HTR-8/SVneo (cell line): ENCODE data around the gene TSPAN4.

ENCODE experiments used
- DNase-seq: peaks from one replicate; pipeline ENCODE4 v3.0.0; 2011; ENCODE audit warnings: low spot score, mixed read lengths; ENCODE audit not compliant: insufficient read length
- FAIRE-seq: peaks from 2 replicates; lab custom pipeline; 2011; peaks lifted over from hg19 to GRCh38; lab: Jason Lieb, UNC

TSPAN4 gene, protein sequence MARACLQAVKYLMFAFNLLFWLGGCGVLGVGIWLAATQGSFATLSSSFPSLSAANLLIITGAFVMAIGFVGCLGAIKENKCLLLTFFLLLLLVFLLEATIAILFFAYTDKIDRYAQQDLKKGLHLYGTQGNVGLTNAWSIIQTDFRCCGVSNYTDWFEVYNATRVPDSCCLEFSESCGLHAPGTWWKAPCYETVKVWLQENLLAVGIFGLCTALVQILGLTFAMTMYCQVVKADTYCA

DNA sequence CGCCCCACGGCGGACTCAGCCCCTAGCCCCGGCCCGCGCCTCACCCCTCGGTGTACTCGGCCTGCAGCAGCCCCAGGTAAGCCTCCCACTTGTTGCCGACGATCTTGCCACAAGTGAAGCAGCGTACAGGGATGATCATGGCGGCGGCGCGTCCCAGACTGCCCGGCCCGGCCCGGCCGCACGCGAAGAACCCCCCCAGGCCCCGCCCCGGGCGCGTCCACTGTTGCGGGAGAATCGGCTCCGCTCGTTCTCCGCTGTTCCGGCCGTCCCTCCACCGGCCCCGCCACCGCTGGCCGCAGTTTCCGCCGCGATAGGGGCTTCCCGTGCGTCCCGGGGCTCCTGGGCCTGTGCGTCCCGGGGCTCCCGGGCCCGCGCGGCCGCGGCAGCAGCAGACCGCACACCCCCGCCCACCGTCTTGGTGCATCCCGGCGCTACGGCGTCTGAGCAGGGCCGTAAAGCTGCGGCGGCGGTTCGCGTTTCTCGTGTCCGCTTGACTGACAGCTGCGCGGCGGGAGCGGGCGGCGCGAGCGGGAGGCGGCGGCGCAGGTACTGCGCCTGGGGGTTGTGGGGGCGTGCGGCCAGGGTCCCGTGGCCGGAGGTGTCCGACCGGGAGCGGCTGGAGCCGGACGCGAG lies at the start of gene TSPAN4, which contains the start of gene POLR2L:
Gene TSPAN4, plus strand, starts transcription at position 483 of the 633 bp plus-strand sequence. CDS start 7,453 bp downstream, outside the sequence.
Gene POLR2L, minus strand, starts transcription at position 160 of the 633 bp plus-strand sequence. Its CDS starts 21 bp downstream, at position 139.
- DNase-seq: peak; percentile 75
- peak; percentile 97 for FAIRE-seq

DNA sequence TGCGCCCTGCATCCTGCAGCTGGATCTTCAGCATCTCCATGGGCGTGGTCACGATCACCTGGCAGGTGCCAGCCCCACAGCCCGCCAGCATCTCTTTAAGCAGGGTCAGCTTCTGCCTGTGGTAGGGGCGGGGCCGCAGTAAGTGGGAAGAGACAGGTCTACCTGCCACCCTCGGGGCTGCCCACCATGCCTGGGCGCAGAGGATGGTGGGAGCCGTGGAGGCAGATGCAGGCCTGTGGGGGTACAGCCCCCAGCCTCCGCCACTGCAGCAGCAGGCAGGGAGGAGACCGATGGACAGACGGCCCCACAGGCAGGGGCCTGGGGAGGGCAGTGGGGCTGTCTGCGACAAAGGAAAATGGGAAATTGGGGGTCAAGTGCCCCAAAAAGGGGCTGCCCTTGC lies 49.8 kb upstream of the TSPAN4 start:
- no peak for DNase-seq
- no peak for FAIRE-seq

DNA sequence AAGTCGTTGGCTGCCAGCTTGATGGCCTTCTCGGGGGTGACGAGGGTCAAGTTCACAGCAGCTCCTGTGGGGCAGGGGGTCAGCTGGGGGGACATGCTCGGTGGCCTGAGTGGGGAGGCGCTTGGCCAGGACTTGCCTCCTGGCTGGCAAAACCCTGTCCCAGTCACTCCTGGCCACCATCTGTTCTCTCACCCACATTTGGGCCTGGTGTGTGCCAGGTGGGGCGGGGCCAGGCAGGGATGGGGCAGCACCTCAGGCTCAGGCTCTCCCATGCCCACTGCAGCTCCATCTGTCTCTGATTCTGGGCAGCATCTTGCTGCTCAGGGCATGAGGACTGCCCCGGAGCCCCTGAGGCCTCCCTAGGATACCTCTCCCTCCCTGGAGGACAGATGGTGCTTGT lies 49.1 kb upstream of the TSPAN4 start:
- DNase-seq: no peak
- no peak for FAIRE-seq

DNA sequence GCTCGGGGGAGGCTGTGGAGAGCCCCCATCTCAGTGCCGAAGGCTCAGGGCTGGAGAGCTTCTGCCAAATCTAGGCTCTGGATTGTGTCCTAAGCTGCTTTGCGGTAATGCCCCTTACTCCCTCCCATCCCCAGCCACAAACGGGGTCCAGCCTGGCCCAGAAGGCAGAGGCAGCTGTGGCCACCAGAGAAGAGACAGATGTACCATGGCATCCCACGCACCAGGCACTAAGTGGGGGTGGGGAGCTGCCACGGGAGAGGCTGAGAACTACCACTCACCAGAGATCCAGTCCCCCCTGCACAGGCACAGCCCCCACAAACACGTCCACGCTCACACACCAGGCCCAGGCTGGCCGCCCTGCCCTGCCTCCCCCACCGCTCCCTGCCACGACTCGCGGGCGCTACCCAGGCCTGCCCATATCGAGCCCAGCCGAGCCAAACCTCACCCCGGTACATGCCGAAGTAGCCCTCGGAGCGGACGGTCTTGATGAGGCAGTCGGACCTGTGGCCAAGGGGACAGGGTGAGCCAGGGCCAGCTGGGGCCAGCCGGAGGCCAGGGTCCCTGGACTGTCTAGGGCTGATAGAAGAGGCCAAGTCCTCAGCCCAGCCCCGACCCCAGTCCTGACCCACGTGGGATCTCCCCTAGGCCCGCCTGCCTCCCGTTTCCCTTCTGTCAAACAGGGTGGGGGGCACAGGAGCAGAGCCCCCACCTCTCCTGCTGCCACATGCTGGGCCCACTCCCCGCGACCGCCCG lies 48.5 kb upstream of the TSPAN4 start:
- FAIRE-seq (no peak), DNase-seq (no peak)

DNA sequence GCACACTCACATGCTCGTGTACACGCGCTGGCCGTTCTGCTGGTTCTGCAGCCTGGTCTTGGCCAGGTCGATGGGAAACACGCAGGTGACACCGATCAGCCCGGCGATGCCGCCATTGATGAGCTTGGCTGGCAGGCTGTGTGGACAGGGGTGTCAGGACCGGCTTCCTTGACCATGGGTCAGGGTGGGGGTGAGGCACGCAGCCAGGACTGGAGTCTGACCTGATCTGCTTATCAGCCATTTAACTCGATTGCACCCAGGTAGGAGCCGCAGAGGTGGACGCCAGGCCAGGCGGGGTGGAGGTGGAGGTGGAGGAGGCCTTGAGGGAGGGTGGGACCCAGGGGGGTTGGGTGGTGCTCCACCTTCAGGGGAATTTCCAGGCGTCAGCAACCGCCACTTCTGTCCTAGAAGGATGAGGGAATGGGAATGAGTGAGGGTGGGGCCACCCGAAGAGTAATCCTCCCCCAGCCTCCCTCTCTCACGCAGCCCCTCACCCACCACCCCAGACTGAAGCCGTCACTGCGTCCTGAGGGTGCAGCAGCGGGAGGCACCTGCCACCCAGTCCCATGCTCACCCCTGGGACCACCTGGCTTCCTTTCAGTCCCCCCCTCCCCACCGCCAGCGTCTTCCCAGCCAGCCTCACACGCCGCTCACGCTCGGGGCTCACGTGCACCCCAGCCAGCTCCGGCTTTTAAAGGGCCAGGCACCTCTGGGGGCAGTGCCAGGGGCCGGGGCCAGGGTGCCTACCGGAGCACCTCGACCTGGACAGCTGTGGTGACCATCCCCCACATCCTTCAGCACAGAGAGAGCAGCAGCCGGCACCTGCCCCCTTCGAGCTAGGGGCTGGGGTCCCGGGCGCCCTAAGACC lies 47.7 kb upstream of the TSPAN4 start:
- FAIRE-seq: peak; percentile 69
- DNase-seq: no peak

DNA sequence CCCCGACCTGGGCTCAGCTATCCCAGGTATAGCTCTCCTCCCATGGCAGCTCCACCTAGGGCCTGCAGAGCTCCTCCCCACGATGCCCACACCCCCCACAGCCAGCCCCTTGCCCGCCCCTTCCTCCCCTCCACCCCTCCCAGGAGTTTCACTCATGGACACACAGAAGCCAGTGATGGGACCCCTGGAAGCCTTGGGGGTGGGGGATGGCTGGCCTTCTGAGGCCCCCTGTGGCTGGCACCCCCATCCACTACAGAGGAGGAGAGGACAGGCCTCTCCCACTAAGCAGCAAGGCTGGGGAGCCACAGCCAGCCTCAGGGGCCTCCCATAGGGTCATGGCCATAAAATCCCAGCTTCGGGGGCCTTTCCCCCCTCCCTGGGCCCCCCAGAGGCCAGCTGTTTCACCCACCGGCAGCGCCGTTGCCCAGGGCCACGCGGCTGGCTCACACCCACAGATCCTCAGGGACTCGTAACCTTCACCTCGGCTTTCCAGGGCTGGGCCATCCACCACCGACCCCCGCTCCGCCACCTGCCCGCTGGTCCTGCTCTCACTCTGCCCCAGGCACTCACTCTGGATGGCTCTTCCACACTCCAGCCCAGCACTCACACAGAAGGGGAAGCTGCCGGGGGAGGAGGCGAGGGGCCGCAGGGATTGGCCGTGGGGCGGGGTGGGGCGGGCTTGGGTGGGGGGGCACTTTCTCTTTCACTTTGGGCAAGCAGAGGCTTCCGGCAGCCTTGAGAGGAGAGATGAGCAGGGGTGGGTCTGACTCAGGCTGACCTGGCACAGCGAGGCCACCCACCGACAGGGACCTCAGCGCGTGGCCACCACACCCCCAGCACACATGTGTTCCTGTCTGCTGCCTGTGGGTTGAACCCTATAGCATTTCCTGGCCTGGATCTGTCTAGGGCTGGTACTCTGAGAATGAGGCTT lies 46.8 kb upstream of the TSPAN4 start:
- FAIRE-seq (peak; percentile 95), DNase-seq (peak; percentile 90)

DNA sequence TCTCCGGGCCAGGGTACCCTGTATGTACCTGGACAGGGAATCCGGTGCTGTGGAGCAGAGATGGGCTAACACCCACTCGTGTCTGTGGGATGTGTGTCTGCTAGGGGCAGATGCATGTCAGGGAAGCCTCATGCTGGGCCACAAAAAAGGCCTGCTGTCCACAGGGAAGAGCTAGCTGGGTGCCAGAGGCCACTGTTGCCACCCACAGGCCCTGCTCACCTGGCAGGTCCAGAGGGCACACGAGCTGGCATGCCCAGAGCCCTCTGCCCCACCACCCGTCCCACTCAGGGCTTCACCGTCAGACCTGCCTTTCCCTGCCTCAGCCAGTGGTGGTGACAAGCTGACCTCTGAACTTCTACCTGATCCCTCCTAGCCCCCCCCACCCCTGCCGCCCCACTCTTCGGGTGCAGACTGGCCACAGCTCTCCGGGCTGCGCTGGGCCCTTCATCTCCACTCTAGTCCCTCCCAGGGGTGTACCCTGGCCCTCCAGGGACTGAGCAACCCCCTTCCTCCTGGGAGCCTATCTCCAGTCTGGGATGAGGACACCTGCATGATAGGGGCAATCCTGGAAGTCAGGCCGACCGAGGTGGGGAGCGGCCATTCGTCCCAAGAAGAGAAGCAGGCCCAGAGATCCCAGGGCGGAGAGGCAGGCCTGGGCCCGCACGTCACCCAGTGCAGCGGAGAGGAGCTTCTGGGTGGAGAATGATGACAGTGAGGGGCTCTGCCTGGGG lies 45.9 kb upstream of the TSPAN4 start:
- peak; percentile 63 for FAIRE-seq
- DNase-seq: no peak

DNA sequence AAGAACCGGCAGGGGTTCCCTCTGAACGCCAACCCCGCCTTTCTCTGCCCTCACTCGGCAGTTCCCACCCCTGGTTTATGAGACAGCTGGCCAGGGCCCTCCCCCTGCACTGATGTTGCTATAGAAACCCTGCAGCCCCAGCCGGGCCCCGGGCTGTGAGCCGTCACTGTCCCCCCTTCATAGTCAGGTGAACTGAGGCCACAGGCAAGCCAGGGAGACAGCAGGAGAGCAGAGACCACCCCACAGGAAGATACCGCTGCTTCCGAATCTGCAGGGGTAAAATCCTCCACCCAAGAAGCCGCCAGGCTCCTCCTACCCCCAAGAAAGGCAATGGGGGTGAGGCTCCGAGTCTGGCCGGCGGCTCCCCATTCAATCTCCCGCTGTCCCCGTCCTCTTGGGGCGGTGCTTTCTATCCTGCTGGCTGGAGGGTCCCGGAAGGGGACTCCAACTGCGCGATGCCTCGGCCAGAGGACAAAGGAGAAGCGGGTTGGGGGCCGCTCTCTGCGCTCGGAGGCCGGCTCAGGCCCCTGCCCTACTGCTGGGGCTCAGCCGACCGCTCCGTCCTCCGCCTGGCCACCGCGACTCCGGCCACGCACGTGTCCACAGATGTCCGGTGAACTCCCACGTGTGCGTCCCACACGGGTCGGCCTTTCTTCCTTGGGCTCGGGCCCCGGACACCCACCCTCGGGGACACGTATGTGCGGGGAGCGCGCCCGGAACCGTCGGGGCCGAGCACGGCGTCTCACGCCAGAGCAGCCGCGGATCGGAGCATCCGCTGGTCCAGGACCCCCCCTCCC lies 45.2 kb upstream of the TSPAN4 start:
- peak; percentile 92 for FAIRE-seq

DNA sequence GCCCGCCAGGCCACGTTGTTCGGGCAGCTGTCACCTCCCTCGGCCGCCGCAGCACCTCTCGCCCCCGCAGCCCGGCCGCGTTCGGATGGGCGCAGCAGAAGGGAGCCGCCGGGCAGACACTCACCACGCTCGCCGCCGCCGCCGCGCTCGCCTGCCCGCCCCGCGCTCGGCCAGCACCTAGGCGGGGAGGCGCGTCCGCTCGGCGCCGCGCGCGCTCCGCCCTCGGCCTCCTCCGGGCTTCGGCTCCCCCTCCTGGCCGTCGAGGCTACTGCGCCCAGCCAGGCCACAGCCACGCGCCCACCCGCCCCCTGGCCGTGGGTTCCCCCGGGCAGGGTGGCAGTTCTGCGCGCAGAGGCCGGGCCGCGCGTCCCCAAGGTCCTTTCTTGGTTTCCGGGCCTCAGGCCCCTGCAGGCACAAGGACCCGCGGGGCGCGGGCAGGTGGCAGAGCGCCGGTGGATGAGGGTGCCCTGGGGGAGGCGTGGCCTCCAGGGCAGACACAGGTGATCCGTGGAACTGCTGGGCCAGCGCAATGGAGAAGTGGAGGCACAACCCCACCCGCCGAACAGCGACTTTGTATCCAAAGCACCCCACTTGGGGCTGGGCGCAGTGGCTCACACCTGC lies 44.4 kb upstream of the TSPAN4 start, which contains the start of gene SLC25A22:
Gene SLC25A22, minus strand, starts transcription at position 189 of the 621 bp plus-strand sequence. CDS start 3,275 bp downstream, outside the sequence.
- FAIRE-seq (no peak), DNase-seq (no peak)

More for the DNA sequence above, 45.2 kb upstream of the TSPAN4 start:
- no peak for DNase-seq

DNA sequence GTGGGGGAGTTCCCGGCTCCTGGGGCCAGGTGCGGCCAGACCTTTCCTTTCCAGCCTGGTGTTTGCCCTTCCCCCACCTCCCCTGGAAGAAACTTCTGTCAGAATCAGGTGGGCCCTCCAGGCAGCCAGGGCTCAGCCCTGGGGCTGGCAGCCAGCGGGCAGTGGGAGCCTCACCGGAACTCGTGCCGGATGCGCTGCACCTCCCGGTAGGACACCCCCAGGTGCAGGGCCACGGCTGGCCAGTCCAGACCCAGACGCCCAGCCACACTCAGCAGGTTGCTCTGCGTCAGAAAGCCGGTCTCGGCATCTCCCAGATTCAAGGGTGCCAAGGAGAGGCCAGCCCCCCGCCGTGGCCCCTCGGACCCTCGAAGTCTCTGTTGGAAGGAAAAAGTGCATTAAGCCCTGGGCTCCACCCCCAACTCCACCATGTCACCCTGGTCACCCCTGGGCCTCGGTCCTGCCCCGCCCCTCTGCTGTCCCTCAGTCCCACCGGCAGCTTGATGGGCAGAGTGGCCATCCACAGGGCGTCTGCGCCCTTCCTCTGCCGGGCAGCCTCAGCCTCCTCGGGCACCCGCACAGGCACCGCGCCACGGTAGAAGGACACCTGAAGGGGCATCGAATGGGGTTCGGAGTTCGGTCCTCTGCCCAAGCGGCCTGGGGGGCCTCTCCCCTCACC lies 42.9 kb upstream of the TSPAN4 start:
- no peak for FAIRE-seq
- no peak for DNase-seq

DNA sequence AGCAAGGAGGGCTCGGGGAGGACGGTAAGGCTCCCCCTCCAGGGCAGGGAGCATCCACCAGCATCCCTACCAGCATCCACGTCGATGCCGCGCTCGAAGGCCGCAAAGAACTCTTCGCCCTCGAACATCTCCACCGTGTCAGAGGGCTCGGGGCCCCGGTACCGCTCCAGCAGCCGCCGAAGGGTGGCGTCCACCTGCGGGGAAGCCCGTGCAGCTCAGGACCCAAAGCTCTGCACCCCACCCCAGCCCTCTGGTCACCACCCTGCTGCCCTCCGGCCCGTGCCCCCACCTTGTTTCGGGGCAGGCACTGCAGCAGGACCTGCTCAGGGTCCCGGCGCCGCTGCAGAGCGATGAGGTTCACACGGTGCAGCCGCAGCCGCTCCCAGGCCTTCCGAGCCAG lies 42.2 kb upstream of the TSPAN4 start:
- FAIRE-seq (no peak), DNase-seq (no peak)

DNA sequence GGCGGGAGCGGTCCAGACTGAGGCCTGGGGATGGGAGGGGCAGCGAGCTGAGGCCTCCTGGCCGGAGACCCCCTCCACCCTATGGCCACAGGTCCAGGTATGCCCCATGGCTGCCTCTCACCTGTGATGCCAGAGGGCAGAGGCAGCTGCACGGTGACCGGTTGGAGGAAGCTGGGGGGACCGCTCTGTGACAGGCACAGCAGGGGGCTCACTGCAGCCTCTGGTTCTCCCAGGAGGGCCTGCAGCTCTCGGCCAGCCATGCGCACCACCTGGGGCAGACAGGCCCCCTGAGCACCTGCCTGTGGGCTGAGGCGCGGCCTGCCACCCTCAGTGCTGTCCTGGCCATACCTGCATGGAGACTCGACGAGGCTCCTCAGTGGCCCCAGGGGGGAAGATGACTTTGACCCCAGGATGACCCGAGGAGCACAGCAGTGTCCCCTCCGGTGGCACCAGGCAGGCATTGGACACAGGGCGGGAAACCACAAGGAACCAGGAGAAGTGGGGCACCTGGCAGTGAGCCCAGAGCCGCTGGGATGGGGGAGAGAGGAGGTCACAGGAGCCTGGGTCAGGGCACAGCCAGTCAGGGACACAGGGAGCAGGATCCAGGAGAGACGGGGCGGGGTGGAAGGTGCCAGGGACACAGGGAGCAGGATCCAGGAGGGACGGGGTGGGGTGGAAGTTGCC lies 41.4 kb upstream of the TSPAN4 start:
- FAIRE-seq: no peak

DNA sequence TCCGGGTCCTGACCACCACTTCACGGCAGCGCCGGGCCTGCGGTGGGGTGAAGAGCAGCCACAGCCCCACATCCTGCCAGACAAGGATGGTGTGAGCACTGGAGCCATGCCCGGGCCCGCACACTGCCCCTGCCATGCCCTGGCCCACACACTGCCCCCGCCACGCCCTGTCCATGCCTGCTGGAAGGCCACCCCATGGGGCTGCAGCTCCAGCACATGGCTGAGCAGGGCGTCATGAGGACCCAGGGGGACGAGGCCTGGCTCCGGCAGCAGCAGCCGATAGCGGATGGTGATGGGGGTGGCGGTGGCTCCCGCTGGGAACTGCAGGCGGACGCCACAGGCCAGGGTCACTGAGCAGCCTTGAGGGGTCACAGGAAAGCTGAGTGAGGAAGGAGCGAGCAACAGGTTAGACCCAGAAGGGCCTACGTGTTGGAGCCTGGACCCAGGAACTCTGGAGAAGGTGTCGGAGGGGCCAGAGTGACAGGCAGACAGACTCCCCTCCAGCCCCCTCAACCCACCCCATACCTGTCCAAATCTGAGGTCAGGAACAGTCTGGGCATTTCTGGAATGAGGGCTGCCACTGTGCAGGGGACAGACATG lies 40.5 kb upstream of the TSPAN4 start:
- DNase-seq (no peak), FAIRE-seq (no peak)

More for the DNA sequence above, 41.4 kb upstream of the TSPAN4 start:
- DNase-seq: no peak

DNA sequence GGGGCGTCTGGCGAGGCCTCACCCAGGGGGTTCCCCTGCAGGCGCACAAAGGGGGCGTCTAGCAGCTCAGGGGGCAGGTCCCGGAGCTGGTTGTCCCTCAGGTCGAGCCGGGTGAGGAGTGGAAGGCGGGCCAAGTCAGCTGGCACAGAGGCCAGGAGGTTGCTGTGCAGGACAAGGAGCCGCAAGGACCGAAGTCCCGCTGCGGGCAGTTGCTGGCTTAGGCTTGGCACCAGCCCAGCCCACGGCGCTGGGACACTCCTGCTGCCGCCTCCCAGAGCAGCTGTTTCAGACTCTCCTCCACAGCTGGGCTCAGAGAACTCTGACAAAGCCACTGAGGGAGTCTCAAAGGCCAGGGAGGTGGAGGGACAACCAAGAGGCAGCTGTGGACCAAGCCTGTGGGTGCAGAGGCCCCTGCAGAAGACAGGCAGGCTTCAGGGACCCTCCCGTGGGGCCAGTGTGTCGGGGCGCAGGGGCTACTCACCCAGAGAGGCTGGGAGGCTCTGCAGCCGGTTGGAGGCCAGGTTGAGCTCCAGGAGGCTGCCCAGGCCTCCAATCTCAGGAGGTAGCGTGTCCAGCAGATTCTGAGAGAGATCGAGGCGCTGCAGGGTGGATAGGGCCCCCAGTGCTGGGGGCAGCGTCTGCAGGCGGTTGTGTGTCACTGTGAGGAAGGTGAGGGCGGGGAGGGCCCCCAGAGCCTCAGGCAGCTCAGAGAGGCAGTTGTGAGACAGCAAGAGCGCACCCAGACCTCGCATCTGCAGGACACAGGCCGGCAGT lies 39.8 kb upstream of the TSPAN4 start:
- no peak for DNase-seq

DNA sequence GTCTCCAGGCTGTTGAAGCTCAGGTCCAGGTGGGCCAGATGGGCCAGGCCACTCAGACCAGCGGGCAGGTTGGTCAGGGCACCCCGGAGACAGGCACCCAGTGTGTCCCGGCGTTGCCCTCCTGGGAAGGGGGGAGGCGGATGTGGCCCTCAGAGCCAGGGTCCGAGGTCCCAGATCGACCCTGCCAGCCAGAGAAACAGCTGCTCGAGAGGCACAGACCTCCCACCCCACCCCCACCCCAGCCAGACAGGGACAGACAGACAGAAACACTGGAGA lies 39.2 kb upstream of the TSPAN4 start:
- FAIRE-seq (no peak), DNase-seq (no peak)

More for the DNA sequence above, 39.8 kb upstream of the TSPAN4 start:
- no peak for FAIRE-seq
